Heart right ventricle (tissue), 16 donors: ENCODE measurements around the gene SLC36A1. TPM values are rescaled to one million over a fixed set of nuclear protein-coding genes. Genes with fewer than 3 reads are reported as not detected.

Experiments used
- ATAC-seq, 8 donors: fragments of 200-7000 bp; cut with Tn5 transposase; one replicate each; pipeline ENCODE4 v1.9.1; 2020; ENCODE audit warnings: mild to moderate bottlenecking in 8 of 8, moderate library complexity in 8 of 8, moderate number of reproducible peaks in 1 of 8
- DNase-seq, 2 donors: peaks; one replicate each; pipeline ENCODE4 v3.0.0-alpha.2; 2020
- H3K27ac ChIP-seq, 10 donors: fragments of 200-600 bp; sonication (generic) in 2 of 10; one replicate each; pipeline versions ENCODE4 v1.5.0 to v1.8.0; 2020 to 2022; ENCODE audit warnings: mild to moderate bottlenecking in 3 of 10
- H3K27me3 ChIP-seq, 7 donors: fragments of 200-600 bp; one replicate each; pipeline ENCODE4 v1.8.0; 2021 to 2022; ENCODE audit warnings: mild to moderate bottlenecking in 2 of 7
- H3K36me3 ChIP-seq, 9 donors: fragments of 200-600 bp; sonication (generic) in 1 of 9; one replicate each; pipeline versions ENCODE4 v1.5.0 to v1.8.0; 2020 to 2022; ENCODE audit warnings: mild to moderate bottlenecking in 2 of 9
- H3K4me1 ChIP-seq, 9 donors: fragments of 200-600 bp; sonication (generic) in 1 of 9; one replicate each; pipeline versions ENCODE4 v1.5.0 to v1.8.0; 2020 to 2022; ENCODE audit warnings: mild to moderate bottlenecking in 4 of 9
- H3K4me3 ChIP-seq, 10 donors: fragments of 200-600 bp; sonication (generic) in 2 of 10; one replicate each; pipeline versions ENCODE4 v1.5.0 to v1.8.0; 2020 to 2022; ENCODE audit warnings: mild to moderate bottlenecking in 7 of 10, moderate library complexity in 2 of 10
- H3K9me3 ChIP-seq, 11 donors: fragments of 200-600 bp in 10 of 11; sonication (generic) in 2 of 11; one replicate each; pipeline versions ENCODE4 v1.5.0 to v1.8.0; 2013 to 2022; ENCODE audit warnings: mild to moderate bottlenecking in 2 of 11, control low read depth in 1 of 11, moderate library complexity in 1 of 11
- CTCF ChIP-seq, 9 donors: fragments of 200-600 bp; sonication (generic) in 2 of 9; IDR thresholded peaks; one replicate each; pipeline versions ENCODE4 v1.5.0 to v1.8.0; 2021 to 2022; ENCODE audit warnings: antibody characterized with exemption in 9 of 9, mild to moderate bottlenecking in 5 of 9, moderate library complexity in 1 of 9
- WGBS, 2 donors: extraction: QIAGEN DNeasy Blood & Tissue Kit; methylation state at CpG; one replicate each; pipeline ENCODE4 v1.1.7; 2013; ENCODE audit warnings: inconsistent platforms in 1 of 2; 5-methylcytosine and 5-hydroxymethylcytosine counted together
- intact Hi-C, 10 donors: fragments of 100-400 bp; cut with DNase I; formaldehyde crosslinking; loops; one replicate each; pipeline versions ENCODE4 v1.11.1 to v1.14.2; 2022
- polyA plus RNA-seq, 2 donors: library from polyadenylated mRNA; stranded (reverse); fragments of 200-250 nt; gene quantifications; one replicate each; pipeline ENCODE4 v1.2.3, GENCODE V29; 2013
- total RNA-seq, 10 donors: library from RNA; stranded (reverse); fragmentation: NEBNext Ultra II Directional in 3 of 10; extraction: Animal tissue kit (Norgen Biotek cat#: 25700) in 3 of 10; gene quantifications; one replicate each; pipeline versions ENCODE4 v1.2.1 to v1.2.4, GENCODE V29; 2021 to 2023
- donor health status: Arrhythmogenic right ventricular cardiomyopathy.
- donor health status: ischemic (EF 13 %, LVEDD 7.1; RV severe dilation, severe dysfunction).
- donor health status: healthy with polysubstance abuse.
- donor health status: DM: no; HTN: yes; CAD: no.
- donor health status: DM: no; HTN: no; CAD: no.
- donor health status: ischemic (EF 25% LVEDD 6.9; RV normal size, moderate dysfunction).
- donor health status: ischemic (EF 25% LVEDD 5.7; RV mildly dilated, moderate dysfunction).
- donor health status: healthy.
- donor health status: DM: yes; HTN: yes; CAD: no.
- donor health status: Ischemic cardiomyopathy.
- donor health status: ischemic (EF 35%, LVEDD 5.7; RV mildly dilated, moderate dysfunction).
- donor health status: nonischemic (EF 11% LVEDD 7.7; RV severe dilation, severe dysfunction).
- donor health status: DM: yes; HTN: yes; CAD: no.
- donor health status: PGD.
- donor health status: ischemic (EF 29% LVEDD 5.4; RV normal size, mild dysfunction).
- donor health status: nonischemic (EF 23%, LVEDD 6.1; RV moderate dilation, normal function).

Gene SLC36A1
- total and polyA plus RNA-seq, 12 donors: 0.94 to 15.3 (median 2.6) TPM

DNA sequence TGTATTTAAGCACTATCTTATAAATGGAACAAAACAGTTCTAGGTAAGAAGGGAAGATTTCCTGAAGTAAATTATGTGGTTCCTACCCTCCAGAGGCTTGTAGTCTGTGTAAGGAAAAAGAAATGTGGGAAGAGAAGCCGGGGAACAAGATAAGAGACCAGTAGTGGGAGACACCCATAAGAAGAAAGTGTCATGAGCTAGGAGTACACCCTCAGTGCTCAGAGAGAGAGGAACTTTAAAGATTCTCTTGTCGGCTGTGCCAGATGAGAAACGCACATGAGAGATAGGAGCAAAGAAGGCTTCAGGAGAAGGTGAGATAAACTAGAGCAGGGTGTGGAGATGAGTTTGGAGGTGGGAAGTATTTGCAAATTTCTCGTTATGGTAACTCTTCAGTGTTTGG, 18.1 kb downstream of the SLC36A1 start:
- H3K36me3 ChIP-seq: peaks cover 0 to 87% (median 11%) of the 10 kb centered on the region in 9 donors
- no peaks in the 10 kb centered on the region for H3K9me3 ChIP-seq
- no peak for TF ChIP-seq CTCF (IDR thresholded peaks at IDR 0.05)
- H3K27me3 ChIP-seq: no peaks in the 10 kb centered on the region
- H3K27ac ChIP-seq: no peak overlapping the region
- DNase-seq: no peak
- no peaks in the 10 kb centered on the region for H3K4me1 ChIP-seq
- 84 to 88% methylated on average over 4 of the region's 4 CpGs for WGBS, 2 donors
- no peak for ATAC-seq
- no peak overlapping the region for H3K4me3 ChIP-seq
- intact Hi-C loops: no loop called here

DNA sequence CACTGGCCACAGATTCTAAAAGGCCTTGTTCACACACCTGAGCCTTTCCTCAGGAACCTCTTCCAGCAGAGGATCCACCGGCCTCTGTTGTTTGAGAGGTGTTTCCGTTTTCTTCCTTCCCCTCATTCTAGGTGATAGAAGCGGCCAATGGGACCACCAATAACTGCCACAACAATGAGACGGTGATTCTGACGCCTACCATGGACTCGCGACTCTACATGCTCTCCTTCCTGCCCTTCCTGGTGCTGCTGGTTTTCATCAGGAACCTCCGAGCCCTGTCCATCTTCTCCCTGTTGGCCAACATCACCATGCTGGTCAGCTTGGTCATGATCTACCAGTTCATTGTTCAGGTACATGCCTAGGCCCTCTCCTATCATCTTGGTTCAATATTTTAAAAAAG, 20.2 kb downstream of the SLC36A1 start:
- Histone ChIP-seq H3K27me3 (no peaks in the 10 kb centered on the region), H3K36me3 (peaks cover 0 to 98% (median 11%) of the 10 kb centered on the region in 9 donors), H3K27ac (no peak overlapping the region), H3K4me3 (no peak overlapping the region), H3K4me1 (no peaks in the 10 kb centered on the region), H3K9me3 (no peaks in the 10 kb centered on the region)
- WGBS, 2 donors: 97 to 98% methylated on average over 8 of the region's 8 CpGs
- intact Hi-C loops: no loop called here
- DNase-seq (no peak), ATAC-seq (no peak)
- TF ChIP-seq CTCF (IDR thresholded peaks at IDR 0.05): no peak

DNA sequence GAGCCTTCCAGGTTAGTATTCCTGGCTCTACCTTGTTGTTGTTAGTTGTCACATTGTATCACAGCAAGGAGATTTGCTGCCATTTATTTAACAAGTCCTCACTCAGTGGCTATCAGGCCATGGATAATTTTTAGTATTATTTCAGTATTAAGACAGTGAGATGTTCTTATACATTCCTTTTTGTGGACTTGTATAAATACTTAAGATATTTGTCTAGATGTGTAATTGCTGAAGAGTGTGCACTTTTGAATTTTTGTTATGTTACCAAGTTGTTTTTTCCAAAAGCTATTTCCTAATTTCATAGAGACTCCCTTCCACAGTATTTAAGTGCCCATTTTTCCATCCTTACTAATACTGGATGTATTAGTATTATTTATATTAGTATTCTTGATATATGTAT, 22.0 kb downstream of the SLC36A1 start:
- Histone ChIP-seq H3K4me3 (no peak overlapping the region), H3K27ac (no peak overlapping the region), H3K4me1 (no peaks in the 10 kb centered on the region), H3K36me3 (peaks cover 0 to 98% (median 11%) of the 10 kb centered on the region in 9 donors), H3K27me3 (no peaks in the 10 kb centered on the region), H3K9me3 (no peaks in the 10 kb centered on the region)
- no peak for DNase-seq
- ATAC-seq: no peak
- no peak for TF ChIP-seq CTCF (IDR thresholded peaks at IDR 0.05)
- intact Hi-C loops: no loop called here

DNA sequence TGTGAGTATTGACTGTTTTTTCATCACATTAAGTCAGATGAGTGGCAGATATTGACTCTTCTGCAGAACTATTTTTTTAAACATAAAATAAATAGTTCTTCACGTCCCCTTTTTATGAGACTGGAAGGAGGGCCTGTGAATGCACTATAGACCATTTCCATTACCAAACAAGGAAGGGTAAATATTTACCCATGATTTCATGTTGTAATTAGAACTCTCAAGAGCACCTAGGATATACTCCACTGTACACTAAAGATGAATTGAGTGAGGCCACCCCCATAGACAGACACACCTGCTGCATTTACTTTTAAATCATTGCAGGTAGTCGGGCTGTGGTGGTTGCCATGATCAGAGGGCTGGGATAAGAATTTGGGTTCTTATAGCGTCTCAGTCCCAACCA, 22.6 kb downstream of the SLC36A1 start:
- no peak overlapping the region for H3K4me3 ChIP-seq
- intact Hi-C loops: no loop called here
- no peak for DNase-seq
- H3K36me3 ChIP-seq: peaks cover 0 to 98% (median 11%) of the 10 kb centered on the region in 9 donors
- no peaks in the 10 kb centered on the region for H3K27me3 ChIP-seq
- no peak for TF ChIP-seq CTCF (IDR thresholded peaks at IDR 0.05)
- no peak overlapping the region for H3K27ac ChIP-seq
- ATAC-seq: no peak
- H3K9me3 ChIP-seq: no peaks in the 10 kb centered on the region
- WGBS, 2 donors: 93 to 95% methylated on average over 3 of the region's 3 CpGs
- no peaks in the 10 kb centered on the region for H3K4me1 ChIP-seq

GRCh38 chr5:151470439-151470838, 23.0 kb downstream of the SLC36A1 start:
- no peak overlapping the region for H3K4me3 ChIP-seq
- no peak overlapping the region for H3K27ac ChIP-seq
- H3K36me3 ChIP-seq: peaks cover 0 to 96% (median 6%) of the 10 kb centered on the region in 9 donors
- H3K27me3 ChIP-seq: no peaks in the 10 kb centered on the region
- H3K4me1 ChIP-seq: no peaks in the 10 kb centered on the region
- DNase-seq (no peak), ATAC-seq (no peak)
- no peak for TF ChIP-seq CTCF (IDR thresholded peaks at IDR 0.05)
- 90 to 92% methylated on average over 4 of the region's 4 CpGs for WGBS, 2 donors
- no peaks in the 10 kb centered on the region for H3K9me3 ChIP-seq
- intact Hi-C loops: no loop called here
